ENCODE measurements around the gene EFNB3. TPM values are rescaled to one million over a fixed set of nuclear protein-coding genes. Genes with fewer than 3 reads are reported as not detected.

Gene EFNB3
- polyA plus RNA-seq, 1 donor from 2014 or later, result 36.4 TPM

DNA sequence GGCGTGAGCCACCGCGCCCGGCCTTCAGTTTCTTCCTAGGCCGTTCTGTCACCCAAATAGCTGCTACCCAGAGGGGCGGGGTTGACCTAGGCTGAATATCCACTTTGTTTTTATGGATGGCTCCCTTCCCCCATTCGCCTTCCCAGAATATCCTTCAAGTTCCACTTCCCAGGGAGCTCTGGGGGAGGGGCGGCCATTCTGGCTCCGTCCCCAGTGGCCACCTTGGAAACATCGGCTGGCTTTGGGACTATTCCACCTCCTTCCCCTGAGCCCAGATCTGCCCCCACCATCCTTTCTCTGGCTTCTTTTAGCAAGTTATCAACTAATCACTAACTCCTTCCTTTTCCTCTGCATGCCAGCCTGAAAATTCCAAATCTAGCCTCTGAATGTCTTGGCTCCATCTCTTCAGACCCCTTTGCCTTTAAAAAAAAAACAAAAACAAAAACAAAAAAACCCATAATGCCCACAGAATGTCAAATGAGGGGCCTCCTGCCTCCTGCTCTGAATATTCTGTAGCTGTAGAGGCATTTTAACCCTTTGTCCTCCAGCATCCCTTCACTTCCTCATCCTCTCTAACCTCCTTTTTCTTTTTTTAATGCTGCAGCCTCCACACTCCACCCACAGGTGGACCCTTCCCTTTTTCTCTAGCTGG is 47.9 kb upstream of the EFNB3 start:
- Histone ChIP-seq H3K4me3 (ENCODE audit: low read length) (no peak overlapping the region), H3K27me3 (ENCODE audit: insufficient read depth, low read depth, low read length) (no peaks in the 10 kb centered on the region)
- TF ChIP-seq, protein P1, sequence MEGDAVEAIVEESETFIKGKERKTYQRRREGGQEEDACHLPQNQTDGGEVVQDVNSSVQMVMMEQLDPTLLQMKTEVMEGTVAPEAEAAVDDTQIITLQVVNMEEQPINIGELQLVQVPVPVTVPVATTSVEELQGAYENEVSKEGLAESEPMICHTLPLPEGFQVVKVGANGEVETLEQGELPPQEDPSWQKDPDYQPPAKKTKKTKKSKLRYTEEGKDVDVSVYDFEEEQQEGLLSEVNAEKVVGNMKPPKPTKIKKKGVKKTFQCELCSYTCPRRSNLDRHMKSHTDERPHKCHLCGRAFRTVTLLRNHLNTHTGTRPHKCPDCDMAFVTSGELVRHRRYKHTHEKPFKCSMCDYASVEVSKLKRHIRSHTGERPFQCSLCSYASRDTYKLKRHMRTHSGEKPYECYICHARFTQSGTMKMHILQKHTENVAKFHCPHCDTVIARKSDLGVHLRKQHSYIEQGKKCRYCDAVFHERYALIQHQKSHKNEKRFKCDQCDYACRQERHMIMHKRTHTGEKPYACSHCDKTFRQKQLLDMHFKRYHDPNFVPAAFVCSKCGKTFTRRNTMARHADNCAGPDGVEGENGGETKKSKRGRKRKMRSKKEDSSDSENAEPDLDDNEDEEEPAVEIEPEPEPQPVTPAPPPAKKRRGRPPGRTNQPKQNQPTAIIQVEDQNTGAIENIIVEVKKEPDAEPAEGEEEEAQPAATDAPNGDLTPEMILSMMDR (IDR thresholded peaks at IDR 0.05; ENCODE audit: poor library complexity, severe bottlenecking), result no peak

DNA sequence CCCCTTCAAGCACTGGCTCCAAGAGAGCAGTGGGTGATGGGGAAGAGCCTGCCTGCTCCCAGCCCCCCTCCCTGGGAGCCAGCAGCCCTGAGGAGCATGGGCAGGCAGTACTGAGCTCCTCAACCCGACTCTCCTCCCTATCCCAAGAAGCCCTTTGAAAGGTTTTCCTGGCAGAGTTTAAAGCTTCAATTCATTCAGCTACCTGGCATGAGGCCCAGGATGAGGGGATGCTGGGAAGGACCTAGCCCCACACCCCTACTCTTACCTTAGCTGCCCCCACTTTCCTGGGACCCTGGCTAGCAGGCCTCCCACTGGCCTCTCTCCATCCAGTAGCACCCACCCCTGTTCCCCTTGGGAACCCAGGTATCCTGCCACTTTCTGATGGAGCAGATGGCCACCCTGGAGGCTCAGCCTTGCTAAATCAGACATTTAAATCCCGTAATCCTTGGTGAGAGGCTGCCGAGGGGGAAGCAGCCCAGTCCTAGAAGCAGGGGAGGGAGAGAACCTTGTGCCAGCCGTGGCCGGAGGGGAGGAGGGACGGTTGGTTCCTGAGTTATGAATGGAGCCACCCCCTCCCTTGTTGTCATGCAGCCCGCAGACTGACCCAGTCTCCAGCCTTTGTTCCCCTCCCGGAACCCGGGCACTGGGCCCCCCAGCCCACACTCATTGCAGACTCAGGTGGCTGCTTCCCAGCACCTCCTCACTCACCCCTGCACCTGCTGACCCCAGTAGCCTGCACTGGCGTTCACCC is 37.2 kb upstream of the EFNB3 start:
- Histone ChIP-seq H3K4me3 (ENCODE audit: low read length) (no peak overlapping the region), H2AFZ (ENCODE audit: low read depth, low read length) (no peak overlapping the region)

More for the DNA sequence above, 47.9 kb upstream of the EFNB3 start:
- Histone ChIP-seq H3K9me2 (ENCODE audit: insufficient read depth, low read length) (no peaks in the 10 kb centered on the region), H4K20me1 (ENCODE audit: insufficient read depth) (no peaks in the 10 kb centered on the region), H3K9me3 (ENCODE audit: low read length) (no peaks in the 10 kb centered on the region), H3F3A (ENCODE audit: insufficient read depth, low read length, poor library complexity, severe bottlenecking) (no peaks in the 10 kb centered on the region), H3K4me2 (ENCODE audit: low read length) (no peak overlapping the region), H2AFZ (ENCODE audit: low read depth, low read length) (no peak overlapping the region), H3K9ac (ENCODE audit: low read length) (no peak overlapping the region), H3K36me3 (ENCODE audit: insufficient read depth, low read length) (no peaks in the 10 kb centered on the region), H3K79me2 (replicated peaks; ENCODE audit: insufficient read depth, low read length) (peaks cover 6% of the 10 kb centered on the region), H3K27ac (ENCODE audit: low read length) (no peak overlapping the region)

More for the DNA sequence above, 37.2 kb upstream of the EFNB3 start:
- no peaks in the 10 kb centered on the region for H3K9me2 ChIP-seq (ENCODE audit: insufficient read depth, low read length)
- no peak overlapping the region for H3K9ac ChIP-seq (ENCODE audit: low read length)
- H3K79me2 ChIP-seq (replicated peaks; ENCODE audit: insufficient read depth, low read length), result no peaks in the 10 kb centered on the region
- no peaks in the 10 kb centered on the region for H3F3A ChIP-seq (ENCODE audit: insufficient read depth, low read length, poor library complexity, severe bottlenecking)
- TF ChIP-seq, protein P1 (IDR thresholded peaks at IDR 0.05; ENCODE audit: poor library complexity, severe bottlenecking), result no peak
- TF ChIP-seq EP300 (conservative IDR thresholded peaks at IDR 0.05; ENCODE audit: poor library complexity, severe bottlenecking) (no peak), SMC3 (conservative IDR thresholded peaks at IDR 0.05; ENCODE audit: poor library complexity) (no peak), TAF1 (IDR thresholded peaks at IDR 0.05; ENCODE audit: low read depth) (no peak), EZH2 (IDR thresholded peaks at IDR 0.05; ENCODE audit: borderline replicate concordance, insufficient read depth, low read length, poor library complexity, severe bottlenecking) (no peak), POLR2AphosphoS5 (IDR thresholded peaks at IDR 0.05) (no peak), MXI1 (conservative IDR thresholded peaks at IDR 0.05; ENCODE audit: poor library complexity, severe bottlenecking) (no peak), RAD21 (conservative IDR thresholded peaks at IDR 0.05) (no peak)
- TF ChIP-seq, protein P2, sequence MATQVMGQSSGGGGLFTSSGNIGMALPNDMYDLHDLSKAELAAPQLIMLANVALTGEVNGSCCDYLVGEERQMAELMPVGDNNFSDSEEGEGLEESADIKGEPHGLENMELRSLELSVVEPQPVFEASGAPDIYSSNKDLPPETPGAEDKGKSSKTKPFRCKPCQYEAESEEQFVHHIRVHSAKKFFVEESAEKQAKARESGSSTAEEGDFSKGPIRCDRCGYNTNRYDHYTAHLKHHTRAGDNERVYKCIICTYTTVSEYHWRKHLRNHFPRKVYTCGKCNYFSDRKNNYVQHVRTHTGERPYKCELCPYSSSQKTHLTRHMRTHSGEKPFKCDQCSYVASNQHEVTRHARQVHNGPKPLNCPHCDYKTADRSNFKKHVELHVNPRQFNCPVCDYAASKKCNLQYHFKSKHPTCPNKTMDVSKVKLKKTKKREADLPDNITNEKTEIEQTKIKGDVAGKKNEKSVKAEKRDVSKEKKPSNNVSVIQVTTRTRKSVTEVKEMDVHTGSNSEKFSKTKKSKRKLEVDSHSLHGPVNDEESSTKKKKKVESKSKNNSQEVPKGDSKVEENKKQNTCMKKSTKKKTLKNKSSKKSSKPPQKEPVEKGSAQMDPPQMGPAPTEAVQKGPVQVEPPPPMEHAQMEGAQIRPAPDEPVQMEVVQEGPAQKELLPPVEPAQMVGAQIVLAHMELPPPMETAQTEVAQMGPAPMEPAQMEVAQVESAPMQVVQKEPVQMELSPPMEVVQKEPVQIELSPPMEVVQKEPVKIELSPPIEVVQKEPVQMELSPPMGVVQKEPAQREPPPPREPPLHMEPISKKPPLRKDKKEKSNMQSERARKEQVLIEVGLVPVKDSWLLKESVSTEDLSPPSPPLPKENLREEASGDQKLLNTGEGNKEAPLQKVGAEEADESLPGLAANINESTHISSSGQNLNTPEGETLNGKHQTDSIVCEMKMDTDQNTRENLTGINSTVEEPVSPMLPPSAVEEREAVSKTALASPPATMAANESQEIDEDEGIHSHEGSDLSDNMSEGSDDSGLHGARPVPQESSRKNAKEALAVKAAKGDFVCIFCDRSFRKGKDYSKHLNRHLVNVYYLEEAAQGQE (IDR thresholded peaks at IDR 0.05; ENCODE audit: borderline replicate concordance), result no peak
- H4K20me1 ChIP-seq (ENCODE audit: insufficient read depth), result no peaks in the 10 kb centered on the region
- no peaks in the 10 kb centered on the region for H3K36me3 ChIP-seq (ENCODE audit: insufficient read depth, low read length)
- no peak overlapping the region for H3K27ac ChIP-seq (ENCODE audit: low read length)
- no peak overlapping the region for H3K4me2 ChIP-seq (ENCODE audit: low read length)
- no peaks in the 10 kb centered on the region for H3K9me3 ChIP-seq (ENCODE audit: low read length)
- H3K27me3 ChIP-seq (ENCODE audit: insufficient read depth, low read depth, low read length), result no peaks in the 10 kb centered on the region
